Trophoblast cell (in vitro differentiated cells and primary cell): ENCODE data around the gene TNRC6B.

Experiments used
- DNase-seq, 2 donors: peaks; one replicate each; pipeline ENCODE4 v3.0.0-alpha.2; 2016
- H2AFZ ChIP-seq: 2 replicates; pipeline ENCODE4 v1.6.1; 2013; ENCODE audit warnings: low read length, moderate library complexity, mild to moderate bottlenecking; ENCODE audit not compliant: insufficient read depth, poor library complexity
- H2AK5ac ChIP-seq: 2 replicates; pipeline ENCODE4 v1.6.1; 2013; ENCODE audit warnings: mild to moderate bottlenecking, low read length
- H2BK120ac ChIP-seq: 2 replicates; pipeline ENCODE4 v1.6.1; 2013; ENCODE audit warnings: low read length, mild to moderate bottlenecking, moderate library complexity; ENCODE audit not compliant: insufficient read depth, poor library complexity
- H2BK12ac ChIP-seq: 2 replicates; pipeline ENCODE4 v1.6.1; 2013; ENCODE audit warnings: mild to moderate bottlenecking, low read length, moderate library complexity
- H2BK5ac ChIP-seq: 2 replicates; pipeline ENCODE4 v1.6.1; 2013; ENCODE audit warnings: low read length, low read depth, moderate library complexity, mild to moderate bottlenecking; ENCODE audit not compliant: poor library complexity
- H3K14ac ChIP-seq: 2 replicates; pipeline ENCODE4 v1.6.1; 2013; ENCODE audit warnings: mild to moderate bottlenecking, low read length
- H3K18ac ChIP-seq: 2 replicates; pipeline ENCODE4 v1.6.1; 2013; ENCODE audit warnings: mild to moderate bottlenecking, low read length
- H3K23ac ChIP-seq: 2 replicates; pipeline ENCODE4 v1.6.1; 2013; ENCODE audit warnings: low read length
- H3K27ac ChIP-seq: 2 replicates; pipeline ENCODE4 v1.5.1; 2013; ENCODE audit warnings: low read depth, mild to moderate bottlenecking, inconsistent platforms, low read length, moderate library complexity
- H3K27me3 ChIP-seq: 2 replicates; pipeline ENCODE4 v1.6.1; 2013; ENCODE audit warnings: inconsistent platforms, mild to moderate bottlenecking, low read length, moderate library complexity; ENCODE audit not compliant: insufficient read depth
- H3K36me3 ChIP-seq, 2 experiments: 1 replicate in 1 of 2; 2 replicates in 1 of 2; pipeline ENCODE4 v1.6.1; 2013; ENCODE audit warnings: low read length in 2 of 2, mild to moderate bottlenecking in 2 of 2, moderate library complexity in 1 of 2; ENCODE audit not compliant: insufficient read depth in 2 of 2, control insufficient read depth in 1 of 2
- H3K4ac ChIP-seq: 2 replicates; pipeline ENCODE4 v1.6.1; 2013; ENCODE audit warnings: low read depth, mild to moderate bottlenecking, low read length, moderate library complexity
- H3K4me1 ChIP-seq, 2 experiments: 1 replicate in 1 of 2; 2 replicates in 1 of 2; pipeline ENCODE4 v1.6.1; 2013; ENCODE audit warnings: low read length in 2 of 2, mild to moderate bottlenecking in 2 of 2, moderate library complexity in 1 of 2; ENCODE audit not compliant: insufficient read depth in 2 of 2, control insufficient read depth in 1 of 2
- H3K4me2 ChIP-seq: 2 replicates; pipeline ENCODE4 v1.6.1; 2013; ENCODE audit warnings: inconsistent platforms, mild to moderate bottlenecking, low read length, moderate library complexity
- H3K4me3 ChIP-seq: 2 replicates; pipeline ENCODE4 v1.5.1; 2013; ENCODE audit warnings: mild to moderate bottlenecking, low read depth, low read length, inconsistent platforms
- H3K79me1 ChIP-seq: one replicate; pipeline ENCODE4 v1.6.1; 2013; ENCODE audit warnings: low read length
- H3K79me2 ChIP-seq: 2 replicates; pipeline ENCODE4 v1.6.1; 2013; ENCODE audit warnings: low read length, mild to moderate bottlenecking; ENCODE audit not compliant: control insufficient read depth, insufficient read depth, poor library complexity
- H3K9ac ChIP-seq: 2 replicates; pipeline ENCODE4 v1.6.1; 2013; ENCODE audit warnings: mild to moderate bottlenecking, low read length
- H3K9me3 ChIP-seq: 2 replicates; pipeline ENCODE4 v1.6.1; 2013; ENCODE audit warnings: low read depth, mild to moderate bottlenecking, control low read depth, inconsistent platforms, low read length; ENCODE audit not compliant: insufficient read depth
- H4K12ac ChIP-seq: 2 replicates; pipeline ENCODE4 v1.6.1; 2013; ENCODE audit warnings: low read depth, mild to moderate bottlenecking, low read length, moderate library complexity
- H4K8ac ChIP-seq: 2 replicates; pipeline ENCODE4 v1.6.1; 2013; ENCODE audit warnings: low read depth, mild to moderate bottlenecking, low read length, moderate library complexity
- H4K91ac ChIP-seq: one replicate; pipeline ENCODE4 v1.6.1; 2013; ENCODE audit warnings: low read depth, mild to moderate bottlenecking, low read length, moderate library complexity
- WGBS: extraction: QIAGEN DNeasy Blood & Tissue Kit; methylation state at CpG from one replicate; pipeline ENCODE4 v1.1.7; 2013; ENCODE audit warnings: missing lambda C conversion rate; ENCODE audit not compliant: insufficient read length, insufficient coverage; ENCODE audit errors: extremely low coverage; 5-methylcytosine and 5-hydroxymethylcytosine counted together

Gene TNRC6B

DNA sequence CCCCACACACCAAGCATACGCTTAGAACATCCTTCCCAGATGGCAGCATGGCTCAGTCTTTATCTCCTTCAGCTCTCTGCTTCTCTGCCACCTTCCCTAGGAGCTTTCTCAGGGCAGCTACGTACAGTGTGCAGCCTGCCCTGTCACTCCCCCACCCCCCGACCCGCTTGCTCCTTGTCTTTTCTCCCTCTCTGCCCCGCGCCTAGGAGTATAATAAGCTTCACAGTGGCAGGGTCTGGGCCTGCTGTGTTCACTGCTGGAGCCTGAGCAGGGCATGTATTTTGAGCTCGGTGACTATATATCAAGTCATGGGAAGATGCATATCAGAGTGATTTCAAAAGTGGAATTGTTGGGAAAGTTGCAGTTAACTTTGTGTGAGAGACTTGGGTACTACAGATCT, 112.8 kb downstream of the TNRC6B start:
- Histone ChIP-seq H3K14ac (no peak overlapping the region), H4K91ac (no peak overlapping the region), H3K36me3 (peaks cover 18% of the 10 kb centered on the region in 2 experiments), H3K4me1 (peaks cover 2 to 3% of the 10 kb centered on the region in 2 experiments), H3K27me3 (no peaks in the 10 kb centered on the region), H4K8ac (no peak overlapping the region), H2BK12ac (peak overlapping the region; percentile 17), H4K12ac (peak overlapping the region; percentile 55), H3K4me2 (no peak overlapping the region), H3K4me3 (no peak overlapping the region), H3K23ac (no peak overlapping the region), H3K27ac (no peak overlapping the region), H3K9me3 (no peaks in the 10 kb centered on the region), H3K18ac (no peak overlapping the region), H3K4ac (no peak overlapping the region), H2AK5ac (peak overlapping the region; percentile 16), H3K79me2 (no peaks in the 10 kb centered on the region), H3K9ac (no peak overlapping the region), H2BK120ac (no peak overlapping the region), H2BK5ac (no peak overlapping the region), H3K79me1 (peaks cover 3% of the 10 kb centered on the region), H2AFZ (no peak overlapping the region)
- DNase-seq = no peak
- no CpG with 5 or more reads among the region's 7 CpGs for WGBS

GRCh38 chr22:40294696-40295095, 117.0 kb downstream of the TNRC6B start:
- WGBS = no CpG with 5 or more reads among the region's 3 CpGs
- H2BK120ac ChIP-seq = no peak overlapping the region
- no peak overlapping the region for H3K4ac ChIP-seq
- H3K27ac ChIP-seq = no peak overlapping the region
- H3K9me3 ChIP-seq = no peaks in the 10 kb centered on the region
- H2BK12ac ChIP-seq = no peak overlapping the region
- no peak overlapping the region for H2AFZ ChIP-seq
- peaks cover 3% of the 10 kb centered on the region for H3K79me1 ChIP-seq
- H3K4me1 ChIP-seq = peaks cover 2 to 3% of the 10 kb centered on the region in 2 experiments
- no peak overlapping the region for H3K23ac ChIP-seq
- DNase-seq = no peak
- no peak overlapping the region for H3K4me2 ChIP-seq
- no peak overlapping the region for H4K8ac ChIP-seq
- H3K79me2 ChIP-seq = no peaks in the 10 kb centered on the region
- H3K18ac ChIP-seq = no peak overlapping the region
- H2AK5ac ChIP-seq = no peak overlapping the region
- H4K12ac ChIP-seq = no peak overlapping the region
- H3K14ac ChIP-seq = no peak overlapping the region
- peaks cover 10% of the 10 kb centered on the region in 2 experiments for H3K36me3 ChIP-seq
- no peak overlapping the region for H3K4me3 ChIP-seq
- no peaks in the 10 kb centered on the region for H3K27me3 ChIP-seq
- H4K91ac ChIP-seq = no peak overlapping the region
- no peak overlapping the region for H3K9ac ChIP-seq
- no peak overlapping the region for H2BK5ac ChIP-seq

DNA sequence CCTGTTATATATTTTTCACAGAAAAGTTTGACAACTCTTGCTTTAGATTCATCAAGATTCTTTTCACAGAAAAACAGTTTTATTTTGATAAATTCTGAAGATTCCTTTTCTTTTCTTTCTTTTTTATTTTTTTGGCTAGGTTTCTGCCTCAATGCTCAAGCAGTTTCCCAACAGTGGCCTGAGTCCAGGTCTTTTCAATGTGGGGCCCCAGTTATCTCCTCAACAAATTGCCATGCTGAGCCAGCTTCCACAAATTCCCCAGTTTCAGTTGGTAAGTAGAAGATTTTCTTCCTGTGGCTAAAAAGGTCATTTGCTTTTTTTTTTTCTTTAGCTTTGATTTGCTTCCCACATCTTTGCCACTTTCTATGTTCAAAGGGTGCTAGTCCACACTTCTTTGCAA, 122.6 kb downstream of the TNRC6B start:
- H3K9ac ChIP-seq = no peak overlapping the region
- H3K79me2 ChIP-seq = no peaks in the 10 kb centered on the region
- H4K12ac ChIP-seq = no peak overlapping the region
- H2AFZ ChIP-seq = no peak overlapping the region
- no peak overlapping the region for H3K23ac ChIP-seq
- no peak overlapping the region for H2BK5ac ChIP-seq
- H3K4me2 ChIP-seq = no peak overlapping the region
- no peak overlapping the region for H4K8ac ChIP-seq
- no peak overlapping the region for H3K4me3 ChIP-seq
- H3K9me3 ChIP-seq = no peaks in the 10 kb centered on the region
- no peak overlapping the region for H2BK120ac ChIP-seq
- no peak overlapping the region for H3K18ac ChIP-seq
- no peaks in the 10 kb centered on the region for H3K79me1 ChIP-seq
- peaks cover 10 to 23% of the 10 kb centered on the region in 2 experiments for H3K36me3 ChIP-seq
- H3K27me3 ChIP-seq = no peaks in the 10 kb centered on the region
- H3K14ac ChIP-seq = no peak overlapping the region
- DNase-seq = no peak
- no peak overlapping the region for H4K91ac ChIP-seq
- no peaks in the 10 kb centered on the region for H3K4me1 ChIP-seq
- H3K27ac ChIP-seq = no peak overlapping the region
- no peak overlapping the region for H2BK12ac ChIP-seq
- no peak overlapping the region for H3K4ac ChIP-seq
- H2AK5ac ChIP-seq = no peak overlapping the region

- Histone ChIP-seq H2BK12ac (no peak overlapping the region), H3K9me3 (no peaks in the 10 kb centered on the region), H3K27me3 (no peaks in the 10 kb centered on the region), H3K14ac (no peak overlapping the region), H3K9ac (no peak overlapping the region), H3K36me3 (peaks cover 10 to 21% of the 10 kb centered on the region in 2 experiments), H3K4ac (no peak overlapping the region), H3K79me1 (no peaks in the 10 kb centered on the region), H3K27ac (no peak overlapping the region), H4K91ac (no peak overlapping the region), H3K4me2 (no peak overlapping the region), H2BK120ac (no peak overlapping the region), H3K79me2 (no peaks in the 10 kb centered on the region), H2AFZ (no peak overlapping the region), H4K8ac (no peak overlapping the region), H3K18ac (no peak overlapping the region), H3K23ac (no peak overlapping the region), H4K12ac (no peak overlapping the region), H3K4me3 (no peak overlapping the region), H2AK5ac (no peak overlapping the region), H2BK5ac (no peak overlapping the region), H3K4me1 (no peaks in the 10 kb centered on the region)
- no peak for DNase-seq
- WGBS = no CpG with 5 or more reads among the region's 11 CpGs
Observed at GRCh38 chr22:40300884-40301672, 123.4 kb downstream of the TNRC6B start.
